ENCODE data around the gene EMSY.

The EMSY gene

DNA sequence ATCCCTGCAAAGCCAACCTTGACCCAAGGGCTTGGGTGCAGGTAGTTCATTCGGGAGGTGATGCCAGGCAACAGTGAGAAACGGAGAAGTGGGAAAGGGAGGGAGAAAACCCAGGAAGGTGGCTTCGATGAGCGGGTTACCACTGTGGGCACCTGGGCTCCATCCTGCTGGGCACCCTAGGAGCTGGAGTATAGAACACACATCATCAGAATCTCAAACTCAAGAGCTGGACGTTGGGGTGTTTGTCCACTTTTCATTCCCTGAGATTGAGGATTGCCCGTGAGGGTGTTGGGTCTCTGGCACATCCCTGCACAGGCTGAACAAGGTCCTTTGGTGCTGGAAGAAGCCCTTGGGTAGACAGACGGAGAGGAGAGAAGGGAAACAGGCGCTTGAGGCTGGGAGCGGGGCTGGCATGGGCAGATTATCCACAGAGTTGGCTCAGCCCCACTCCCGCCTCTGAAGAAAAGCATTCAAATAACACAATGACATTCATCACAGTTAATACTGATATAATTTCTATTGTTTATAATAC, 155.4 kb downstream of the EMSY start:
- DNase-seq: no peak

DNA sequence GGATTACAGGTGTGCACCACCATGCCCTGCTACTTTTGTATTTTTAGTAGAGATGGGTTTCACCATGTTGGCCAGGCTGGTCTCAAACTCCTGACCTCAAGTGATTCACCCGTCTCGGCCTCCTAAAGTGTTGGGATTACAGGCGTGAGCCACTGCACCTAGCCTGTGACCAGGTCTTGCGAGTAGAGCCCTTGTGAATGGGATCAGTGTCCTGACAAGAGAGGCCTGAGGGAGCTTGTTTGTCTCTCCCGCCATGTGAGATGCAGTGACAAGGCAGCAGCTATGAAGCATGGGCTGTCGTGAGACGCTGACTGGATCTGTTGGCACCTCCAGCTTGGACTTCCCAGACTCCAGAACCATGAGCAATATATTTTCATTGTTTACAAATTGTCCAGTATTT, 156.5 kb downstream of the EMSY start:
- no peak for DNase-seq

DNA sequence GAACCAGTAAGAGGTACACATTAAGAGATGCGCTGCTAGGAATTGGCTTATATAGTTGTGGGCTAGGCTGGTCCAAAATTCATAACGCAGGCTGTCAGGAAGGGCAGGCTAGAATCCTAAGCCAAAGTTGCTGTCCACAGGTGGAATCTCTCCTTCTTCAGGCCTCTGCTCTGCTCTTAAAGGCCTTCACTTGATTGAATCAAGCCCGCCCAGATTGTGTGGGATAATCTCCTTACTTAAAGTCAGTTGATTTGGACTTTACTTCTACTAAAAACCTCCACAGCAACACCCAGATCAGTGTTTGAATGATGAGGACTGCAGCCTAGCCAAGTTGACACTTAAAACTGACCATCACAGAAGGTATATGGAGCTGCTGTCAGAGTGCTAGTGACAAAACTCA, 156.9 kb downstream of the EMSY start:
- no peak for DNase-seq

DNA sequence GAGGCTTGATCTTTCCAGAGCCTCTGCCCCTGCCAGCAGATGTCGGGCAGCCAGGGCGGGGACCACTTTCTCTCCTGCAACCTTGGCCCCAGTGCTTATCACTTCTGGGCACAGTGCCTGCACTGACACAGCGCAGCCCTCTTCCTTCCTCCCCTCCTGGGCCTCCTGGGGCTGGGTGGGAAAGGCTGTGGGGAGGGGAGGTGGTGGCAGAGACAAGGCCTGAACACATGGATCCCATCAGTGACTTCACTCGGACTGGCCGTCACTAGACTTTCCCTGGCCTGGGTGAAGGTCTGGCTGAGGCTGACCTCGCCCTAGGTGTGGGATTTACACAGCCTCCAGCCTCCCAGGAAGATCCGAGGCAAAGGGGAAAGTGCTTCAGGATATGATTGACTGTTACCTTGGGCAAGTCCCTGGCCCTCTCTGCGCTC, 157.6 kb downstream of the EMSY start:
- DNase-seq: no peak
